MCF 10A (cell line): ENCODE measurements around the gene SCN4B. TPM values are rescaled to one million over a fixed set of nuclear protein-coding genes. Genes with fewer than 3 reads are reported as not detected.

Experiments
- BruUV-seq: library from RNA; stranded (reverse); fragments of 400-500 nt; replicated peaks from 2 replicates; lab custom pipeline; 2021; lab: Mats Ljungman, UMichigan
- CTCF ChIA-PET: fragments of 300-600 bp; sonication (Branson Sonifier 250); formaldehyde crosslinking; extraction: SDS; loops from one replicate; lab custom pipeline; 2021; ENCODE audit warnings: antibody characterized with exemption, inconsistent platforms; lab: Yijun Ruan, JAX
- POLR2A ChIA-PET: fragments of 300-600, 350-650 bp; sonication (Branson Sonifier 250); formaldehyde crosslinking; extraction: SDS; loops from one replicate; lab custom pipeline; 2020; ENCODE audit warnings: antibody characterized with exemption, inconsistent platforms; lab: Yijun Ruan, JAX
- DNase-seq: peaks from one replicate; pipeline ENCODE4 v3.0.0-alpha.2; 2018; ENCODE audit not compliant: unreplicated experiment
- H3K27ac Mint-ChIP-seq: one replicate; pipeline ENCODE4 v1.8.0; 2022; ENCODE audit warnings: mild to moderate bottlenecking, low read depth, mixed read lengths; ENCODE audit not compliant: unreplicated experiment
- H3K27me3 Mint-ChIP-seq: one replicate; pipeline ENCODE4 v1.8.0; 2022; ENCODE audit warnings: mixed read lengths; ENCODE audit not compliant: insufficient read depth, unreplicated experiment
- H3K36me3 Mint-ChIP-seq: one replicate; pipeline ENCODE4 v1.8.0; 2022; ENCODE audit warnings: mild to moderate bottlenecking, moderate library complexity, mixed read lengths; ENCODE audit not compliant: insufficient read depth, unreplicated experiment
- H3K4me1 Mint-ChIP-seq: one replicate; pipeline ENCODE4 v1.8.0; 2022; ENCODE audit warnings: mixed read lengths; ENCODE audit not compliant: insufficient read depth, unreplicated experiment
- H3K4me3 Mint-ChIP-seq: one replicate; pipeline ENCODE4 v1.8.0; 2022; ENCODE audit warnings: mild to moderate bottlenecking, moderate library complexity, mixed read lengths; ENCODE audit not compliant: unreplicated experiment
- H3K9me3 Mint-ChIP-seq: one replicate; pipeline ENCODE4 v1.8.0; 2022; ENCODE audit warnings: mixed read lengths; ENCODE audit not compliant: unreplicated experiment
- intact Hi-C: fragments of 100-400 bp; cut with micrococcal nuclease; formaldehyde crosslinking; loops from 2 replicates; pipeline ENCODE4 v1.14.1; 2022
- total RNA-seq: library from RNA; stranded (reverse); gene quantifications from 2 replicates; pipeline ENCODE4 v1.2.3, GENCODE V29; 2022
- TF ChIP-seq, protein P1 (sequence below): fragments of 200-600 bp; IDR thresholded peaks from one replicate; pipeline ENCODE4 v1.8.0; 2022; ENCODE audit warnings: antibody characterized with exemption, mild to moderate bottlenecking; ENCODE audit not compliant: unreplicated experiment

The SCN4B gene
- total RNA-seq, 1 experiment from 2014 or later, result not detected

DNA sequence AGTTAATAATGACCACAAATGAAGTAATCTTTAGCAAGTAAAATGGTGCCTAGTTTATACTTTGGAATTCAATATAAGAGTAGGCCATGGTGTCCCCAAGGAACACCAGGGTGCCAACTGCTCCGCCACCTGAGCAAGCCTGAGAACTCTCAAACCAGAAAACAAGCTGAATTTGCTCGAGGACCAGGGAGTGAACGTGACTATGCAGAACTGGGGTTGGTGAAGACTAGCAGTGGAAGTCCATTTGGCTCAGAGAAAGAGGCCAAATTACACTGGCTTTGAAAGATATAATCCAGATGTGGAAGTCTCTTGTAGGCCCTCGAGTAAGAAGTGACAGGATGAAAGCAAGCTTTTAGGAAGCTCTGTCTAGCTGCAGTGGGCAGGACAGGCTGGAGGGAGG lies 57.1 kb downstream of the SCN4B start:
- TF ChIP-seq, protein P1, sequence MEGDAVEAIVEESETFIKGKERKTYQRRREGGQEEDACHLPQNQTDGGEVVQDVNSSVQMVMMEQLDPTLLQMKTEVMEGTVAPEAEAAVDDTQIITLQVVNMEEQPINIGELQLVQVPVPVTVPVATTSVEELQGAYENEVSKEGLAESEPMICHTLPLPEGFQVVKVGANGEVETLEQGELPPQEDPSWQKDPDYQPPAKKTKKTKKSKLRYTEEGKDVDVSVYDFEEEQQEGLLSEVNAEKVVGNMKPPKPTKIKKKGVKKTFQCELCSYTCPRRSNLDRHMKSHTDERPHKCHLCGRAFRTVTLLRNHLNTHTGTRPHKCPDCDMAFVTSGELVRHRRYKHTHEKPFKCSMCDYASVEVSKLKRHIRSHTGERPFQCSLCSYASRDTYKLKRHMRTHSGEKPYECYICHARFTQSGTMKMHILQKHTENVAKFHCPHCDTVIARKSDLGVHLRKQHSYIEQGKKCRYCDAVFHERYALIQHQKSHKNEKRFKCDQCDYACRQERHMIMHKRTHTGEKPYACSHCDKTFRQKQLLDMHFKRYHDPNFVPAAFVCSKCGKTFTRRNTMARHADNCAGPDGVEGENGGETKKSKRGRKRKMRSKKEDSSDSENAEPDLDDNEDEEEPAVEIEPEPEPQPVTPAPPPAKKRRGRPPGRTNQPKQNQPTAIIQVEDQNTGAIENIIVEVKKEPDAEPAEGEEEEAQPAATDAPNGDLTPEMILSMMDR, result no peak
- H3K27me3 Mint-ChIP-seq, result peaks cover 12% of the 10 kb centered on the region
- H3K36me3 Mint-ChIP-seq, result no peaks in the 10 kb centered on the region
- intact Hi-C loops, result no loop called here
- H3K4me3 Mint-ChIP-seq, result no peak overlapping the region
- no TSS peak for BruUV-seq
- no peak overlapping the region for H3K27ac Mint-ChIP-seq
- ChIA-PET POLR2A (no interaction called here), CTCF (no interaction called here)
- H3K9me3 Mint-ChIP-seq, result no peaks in the 10 kb centered on the region
- no peak for DNase-seq
- H3K4me1 Mint-ChIP-seq, result peaks cover 5% of the 10 kb centered on the region

DNA sequence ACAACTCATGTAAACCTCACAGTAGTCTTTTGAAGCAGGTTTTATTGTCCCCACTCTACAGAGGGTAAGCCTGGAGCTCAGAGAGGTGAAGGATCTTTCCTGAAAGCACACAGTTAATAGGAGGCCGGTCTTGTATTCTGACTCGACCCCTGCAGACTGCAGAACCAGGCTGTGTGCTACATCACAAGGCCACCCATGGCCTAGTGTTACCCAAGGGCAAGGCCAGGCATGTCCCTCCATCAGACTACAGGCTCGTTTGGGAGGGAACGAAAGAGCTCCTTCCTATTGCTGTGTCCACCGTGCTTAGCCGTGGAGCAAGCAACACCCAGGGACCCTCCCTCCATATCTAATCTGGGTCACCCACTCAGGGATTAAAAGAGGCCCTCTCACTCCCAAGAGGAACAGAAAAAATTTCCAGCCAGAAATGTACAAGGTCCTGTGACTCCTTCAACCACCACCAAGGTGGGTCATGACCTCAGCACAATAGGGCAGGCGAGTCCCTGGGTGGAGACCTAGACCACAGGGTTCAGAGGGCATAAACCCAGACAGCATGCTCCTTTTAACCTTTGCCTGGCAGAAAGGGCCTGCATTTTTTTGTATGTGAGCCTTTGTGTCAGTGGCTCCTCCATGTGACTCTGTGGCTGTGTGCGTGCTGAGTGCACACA lies 59.6 kb downstream of the SCN4B start:
- Mint-ChIP-seq H3K27ac (peak overlapping the region; percentile 11), H3K9me3 (no peaks in the 10 kb centered on the region), H3K4me1 (peaks cover 6% of the 10 kb centered on the region), H3K4me3 (no peak overlapping the region), H3K36me3 (no peaks in the 10 kb centered on the region), H3K27me3 (peaks cover 7% of the 10 kb centered on the region)
- TF ChIP-seq, protein P1, result no peak
- BruUV-seq, result no TSS peak
- CTCF ChIA-PET, result interaction anchor here (0.5 to 1.3 kb wide), 2 partner anchors 15 to 41 kb away, joined by 3 to 4 read pairs; no protein-coding TSS in a partner anchor
- intact Hi-C loops, result no loop called here
- peak; percentile 28 for DNase-seq
- POLR2A ChIA-PET, result interaction anchor here (0.7 to 1.1 kb wide), 3 partner anchors 18 to 274 kb away, joined by 3 read pairs; no protein-coding TSS in a partner anchor

DNA sequence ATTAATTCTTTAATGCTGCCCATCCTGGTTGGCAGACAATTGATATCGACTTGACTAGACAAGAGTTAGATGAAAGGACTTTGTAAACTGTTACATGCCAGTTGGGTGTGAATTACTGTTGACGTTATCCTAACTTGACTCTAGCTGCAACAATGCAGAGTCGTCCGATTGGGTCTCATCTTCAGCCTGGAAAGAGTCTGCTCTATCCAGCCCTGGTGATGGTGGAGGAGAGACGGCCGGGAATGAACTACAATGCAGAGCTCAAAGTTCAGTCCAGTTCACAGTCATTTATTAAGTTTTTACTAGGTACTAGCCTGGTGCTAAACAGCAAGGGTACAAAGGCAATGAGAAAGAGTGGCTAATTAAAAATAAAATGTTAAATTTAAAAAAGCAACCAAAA lies 60.9 kb downstream of the SCN4B start:
- Mint-ChIP-seq H3K36me3 (no peaks in the 10 kb centered on the region), H3K4me3 (no peak overlapping the region), H3K4me1 (peaks cover 6% of the 10 kb centered on the region), H3K27ac (no peak overlapping the region), H3K27me3 (no peaks in the 10 kb centered on the region), H3K9me3 (no peaks in the 10 kb centered on the region)
- BruUV-seq, result no TSS peak
- ChIA-PET POLR2A (interaction anchor here (0.8 kb wide), 1 partner anchor 76 kb away, joined by 3 read pairs; no protein-coding TSS in a partner anchor), CTCF (interaction anchor here (0.6 to 1.3 kb wide), 2 partner anchors 13 kb away, joined by 3 to 4 read pairs; no protein-coding TSS in a partner anchor)
- DNase-seq, result no peak
- TF ChIP-seq, protein P1, result no peak
- intact Hi-C loops, result no loop called here

DNA sequence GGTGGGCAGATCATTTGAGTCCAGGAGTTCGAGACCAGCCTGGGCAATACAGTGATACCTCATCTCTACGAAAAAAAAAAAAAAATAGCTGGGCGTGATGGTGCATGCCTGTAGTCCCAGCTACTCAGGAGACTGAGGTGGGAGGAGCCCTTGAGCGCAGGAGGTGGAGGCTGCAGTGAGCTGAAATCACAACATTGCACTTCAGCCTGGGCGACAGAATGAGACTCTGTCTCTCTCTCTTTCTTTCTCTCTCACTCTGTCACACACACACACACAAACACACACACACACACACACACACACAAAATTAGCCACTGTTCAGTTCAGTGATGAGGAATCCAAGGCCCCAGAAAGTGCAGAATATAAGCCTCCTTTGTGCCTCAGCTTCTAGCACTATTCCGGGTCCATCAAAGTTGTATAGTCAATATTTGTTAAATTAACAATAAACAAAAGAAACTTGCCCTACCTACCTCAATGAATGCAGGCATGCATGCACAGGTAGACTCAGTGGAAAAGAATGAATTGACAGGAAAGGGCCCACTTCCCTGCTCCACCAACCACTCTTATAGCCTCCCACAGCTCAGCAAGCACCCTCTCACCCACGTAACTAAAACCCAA lies 62.0 kb downstream of the SCN4B start:
- no TSS peak for BruUV-seq
- Mint-ChIP-seq H3K27ac (no peak overlapping the region), H3K9me3 (no peaks in the 10 kb centered on the region), H3K36me3 (no peaks in the 10 kb centered on the region), H3K4me1 (peaks cover 6% of the 10 kb centered on the region), H3K27me3 (no peaks in the 10 kb centered on the region), H3K4me3 (no peak overlapping the region)
- CTCF ChIA-PET, result interaction anchor here (0.7 kb wide), 1 partner anchor 149 kb away, joined by 7 read pairs; no protein-coding TSS in a partner anchor
- intact Hi-C loops, result no loop called here
- no peak for DNase-seq
- TF ChIP-seq, protein P1, result no peak
- POLR2A ChIA-PET, result interaction anchor here (0.7 to 0.9 kb wide), 3 partner anchors 12 to 33 kb away, joined by 3 to 5 read pairs (median 4); partner anchors contain the start of gene TMPRSS4
